Hepatocyte (in vitro differentiated cells): ENCODE data around the gene PACS1. TPM values are rescaled to one million over a fixed set of nuclear protein-coding genes. Genes with fewer than 3 reads are reported as not detected.
A peak's percentile ranks its signal among the peaks of the same experiment; 100 is the strongest.

Experiments
- DNase-seq: peaks from one replicate; pipeline ENCODE4 v3.0.0-alpha.2; 2016; ENCODE audit warnings: low spot score
- H2AFZ ChIP-seq: fragments of 200-600 bp; sonication (generic); 2 replicates; pipeline ENCODE4 v1.6.0; 2016; ENCODE audit warnings: antibody characterized with exemption, mild to moderate bottlenecking
- H3K27ac ChIP-seq: fragments of 200-600 bp; sonication (generic); 2 replicates; pipeline ENCODE4 v1.5.1; 2016; ENCODE audit warnings: mild to moderate bottlenecking
- H3K27me3 ChIP-seq: fragments of 200-600 bp; sonication (generic); 2 replicates; pipeline ENCODE4 v1.6.1; 2016
- H3K36me3 ChIP-seq: fragments of 200-600 bp; sonication (generic); replicated peaks from 2 replicates; pipeline ENCODE4 v1.5.1; 2016; ENCODE audit warnings: low read depth; ENCODE audit not compliant: insufficient read depth
- H3K4me1 ChIP-seq: fragments of 200-600 bp; sonication (generic); 2 replicates; pipeline ENCODE4 v1.5.1; 2016; ENCODE audit warnings: mild to moderate bottlenecking, moderate library complexity; ENCODE audit not compliant: insufficient read depth
- H3K4me2 ChIP-seq: fragments of 200-600 bp; sonication (generic); 2 replicates; pipeline ENCODE4 v1.6.0; 2016
- H3K4me3 ChIP-seq: fragments of 200-600 bp; sonication (generic); 2 replicates; pipeline ENCODE4 v1.5.1; 2016; ENCODE audit warnings: mild to moderate bottlenecking
- H3K79me2 ChIP-seq: fragments of 200-600 bp; sonication (generic); 2 replicates; pipeline ENCODE4 v1.6.0; 2017; ENCODE audit warnings: mild to moderate bottlenecking
- H3K9me2 ChIP-seq: fragments of 200-600 bp; sonication (generic); replicated peaks from 2 replicates; pipeline ENCODE4 v1.6.0; 2017; ENCODE audit warnings: mild to moderate bottlenecking; ENCODE audit not compliant: insufficient read depth
- H3K9me3 ChIP-seq: fragments of 200-600 bp; sonication (generic); 2 replicates; pipeline ENCODE4 v1.5.1; 2016; ENCODE audit warnings: low read depth, mild to moderate bottlenecking
- H4K20me1 ChIP-seq: fragments of 200-600 bp; sonication (generic); 2 replicates; pipeline ENCODE4 v1.6.0; 2016; ENCODE audit warnings: mild to moderate bottlenecking; ENCODE audit not compliant: insufficient read depth, poor library complexity, severe bottlenecking
- CTCF ChIP-seq: fragments of 200-600 bp; sonication (generic); IDR thresholded peaks from 2 replicates; pipeline ENCODE4 v1.5.1; 2016; ENCODE audit warnings: antibody characterized with exemption, mild to moderate bottlenecking; ENCODE audit not compliant: poor library complexity
- EZH2 ChIP-seq: fragments of 200-600 bp; sonication (generic); IDR thresholded peaks from 2 replicates; pipeline ENCODE4 v1.6.1; 2016; ENCODE audit warnings: antibody characterized with exemption, mild to moderate bottlenecking, borderline replicate concordance
- EZH2phosphoT487 ChIP-seq: fragments of 200-600 bp; sonication (generic); IDR thresholded peaks from one replicate; pipeline ENCODE4 v1.6.1; 2018; ENCODE audit warnings: antibody characterized with exemption, mild to moderate bottlenecking, low read depth, moderate library complexity; ENCODE audit not compliant: unreplicated experiment, severe bottlenecking
- WGBS: methylation state at CpG from one replicate; pipeline ENCODE4 v1.1.6; 2016; ENCODE audit warnings: low lambda C conversion rate; ENCODE audit errors: missing lambda C conversion rate; 5-methylcytosine and 5-hydroxymethylcytosine counted together
- polyA plus RNA-seq: library from polyadenylated mRNA; unstranded; fragments of >200 nt; fragmentation: Nextera tagmentation; extraction: Ambion mirVana; gene quantifications from 2 replicates; pipeline ENCODE4 v1.2.1, GENCODE V29; 2016
- total RNA-seq: library from RNA; depleted of rRNA; stranded (reverse); fragments of >200 nt; gene quantifications from 2 replicates; pipeline ENCODE4 v1.2.3, GENCODE V29; 2014

Gene PACS1
- total and polyA plus RNA-seq, 2 experiments from 2014 or later, result 28.2 to 71.5 TPM

GRCh38 chr11:66285250-66285947 is 215.3 kb downstream of the PACS1 start:
- Histone ChIP-seq H3K4me3 (no peak overlapping the region), H3K36me3 (no peaks in the 10 kb centered on the region), H3K27me3 (no peaks in the 10 kb centered on the region), H3K79me2 (peaks cover 35% of the 10 kb centered on the region), H3K4me2 (no peak overlapping the region), H3K4me1 (peaks cover 14% of the 10 kb centered on the region), H3K27ac (no peak overlapping the region), H2AFZ (no peak overlapping the region), H3K9me2 (no peaks in the 10 kb centered on the region), H3K9me3 (no peaks in the 10 kb centered on the region), H4K20me1 (peaks cover 3% of the 10 kb centered on the region)
- WGBS, result 97% methylated on average over 13 of the region's 13 CpGs
- TF ChIP-seq EZH2, result no peak
- TF ChIP-seq CTCF, result no peak
- no peak for TF ChIP-seq EZH2phosphoT487
- no peak for DNase-seq

- H3K4me2 ChIP-seq, result peak overlapping the region; percentile 95
- peaks cover 7% of the 10 kb centered on the region for H3K27me3 ChIP-seq
- H2AFZ ChIP-seq, result no peak overlapping the region
- no peaks in the 10 kb centered on the region for H3K9me2 ChIP-seq
- peaks cover 15% of the 10 kb centered on the region for H3K4me1 ChIP-seq
- H3K79me2 ChIP-seq, result peaks cover 35% of the 10 kb centered on the region
- no peak for DNase-seq
- no peak overlapping the region for H3K4me3 ChIP-seq
- H4K20me1 ChIP-seq, result peaks cover 3% of the 10 kb centered on the region
- H3K27ac ChIP-seq, result no peak overlapping the region
- no peaks in the 10 kb centered on the region for H3K9me3 ChIP-seq
- H3K36me3 ChIP-seq, result no peaks in the 10 kb centered on the region
- TF ChIP-seq EZH2 (no peak), CTCF (no peak), EZH2phosphoT487 (no peak)
- 98% methylated on average over 5 of the region's 5 CpGs for WGBS
Observed at GRCh38 chr11:66286699-66287098, 216.6 kb downstream of the PACS1 start.

- Histone ChIP-seq H3K36me3 (no peaks in the 10 kb centered on the region), H3K27me3 (peaks cover 13% of the 10 kb centered on the region), H3K4me1 (peaks cover 15% of the 10 kb centered on the region), H2AFZ (no peak overlapping the region), H3K9me3 (no peaks in the 10 kb centered on the region), H4K20me1 (no peaks in the 10 kb centered on the region), H3K4me2 (peak overlapping the region; percentile 95), H3K4me3 (peak overlapping the region; percentile 46), H3K27ac (peak overlapping the region; percentile 93), H3K79me2 (peaks cover 35% of the 10 kb centered on the region), H3K9me2 (no peaks in the 10 kb centered on the region)
- TF ChIP-seq EZH2phosphoT487, result no peak
- DNase-seq, result no peak
- 94% methylated on average over 8 of the region's 10 CpGs for WGBS
Observed at GRCh38 chr11:66287211-66287888, 217.3 kb downstream of the PACS1 start.
